GM13977 (cell line): Measurements from ENCODE around the gene KCNH6.

Source experiments
- DNase-seq: peaks from one replicate; pipeline ENCODE4 v3.0.0; 2012; ENCODE audit warnings: low spot score
- in situ Hi-C: fragments of 300-500 bp; cut with MboI; formaldehyde crosslinking; loops from one replicate; pipeline ENCODE4 v1.12.0; 2022; ENCODE audit warnings: low sequenced_read_pairs, low pct_unique_long_range_greater_than_20kb, mixed read lengths, inconsistent platforms; ENCODE audit not compliant: unreplicated experiment
- TF ChIP-seq, protein P1 (sequence below): IDR thresholded peaks from 2 replicates; pipeline ENCODE4 v1.5.1; 2012; ENCODE audit warnings: mild to moderate bottlenecking, control low read depth; ENCODE audit not compliant: insufficient read depth; ENCODE audit errors: extremely low read depth, missing control alignments

The KCNH6 gene

DNA sequence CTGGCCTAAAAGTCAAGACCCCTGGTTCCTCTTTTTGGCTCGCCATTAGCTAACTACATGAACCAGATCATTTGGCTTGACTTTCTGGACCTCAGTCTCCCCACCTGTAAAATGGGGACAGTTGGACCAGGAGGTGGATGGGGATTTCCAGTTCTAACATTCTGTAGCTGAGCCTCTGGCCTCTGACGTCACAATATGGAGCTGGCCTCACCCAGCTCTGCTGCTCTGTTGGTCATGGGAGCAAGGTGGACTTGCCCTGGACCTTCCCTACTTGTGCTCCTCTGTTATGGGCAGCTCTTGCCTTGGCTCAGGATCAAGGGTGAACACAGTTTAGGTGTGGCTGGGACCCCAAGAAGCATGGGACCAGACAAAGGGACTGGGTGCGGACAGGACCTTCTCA is 16.5 kb upstream of the KCNH6 start:
- DNase-seq, result no peak
- TF ChIP-seq, protein P1, sequence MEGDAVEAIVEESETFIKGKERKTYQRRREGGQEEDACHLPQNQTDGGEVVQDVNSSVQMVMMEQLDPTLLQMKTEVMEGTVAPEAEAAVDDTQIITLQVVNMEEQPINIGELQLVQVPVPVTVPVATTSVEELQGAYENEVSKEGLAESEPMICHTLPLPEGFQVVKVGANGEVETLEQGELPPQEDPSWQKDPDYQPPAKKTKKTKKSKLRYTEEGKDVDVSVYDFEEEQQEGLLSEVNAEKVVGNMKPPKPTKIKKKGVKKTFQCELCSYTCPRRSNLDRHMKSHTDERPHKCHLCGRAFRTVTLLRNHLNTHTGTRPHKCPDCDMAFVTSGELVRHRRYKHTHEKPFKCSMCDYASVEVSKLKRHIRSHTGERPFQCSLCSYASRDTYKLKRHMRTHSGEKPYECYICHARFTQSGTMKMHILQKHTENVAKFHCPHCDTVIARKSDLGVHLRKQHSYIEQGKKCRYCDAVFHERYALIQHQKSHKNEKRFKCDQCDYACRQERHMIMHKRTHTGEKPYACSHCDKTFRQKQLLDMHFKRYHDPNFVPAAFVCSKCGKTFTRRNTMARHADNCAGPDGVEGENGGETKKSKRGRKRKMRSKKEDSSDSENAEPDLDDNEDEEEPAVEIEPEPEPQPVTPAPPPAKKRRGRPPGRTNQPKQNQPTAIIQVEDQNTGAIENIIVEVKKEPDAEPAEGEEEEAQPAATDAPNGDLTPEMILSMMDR, result no peak
- in situ Hi-C loops, result no loop called here

DNA sequence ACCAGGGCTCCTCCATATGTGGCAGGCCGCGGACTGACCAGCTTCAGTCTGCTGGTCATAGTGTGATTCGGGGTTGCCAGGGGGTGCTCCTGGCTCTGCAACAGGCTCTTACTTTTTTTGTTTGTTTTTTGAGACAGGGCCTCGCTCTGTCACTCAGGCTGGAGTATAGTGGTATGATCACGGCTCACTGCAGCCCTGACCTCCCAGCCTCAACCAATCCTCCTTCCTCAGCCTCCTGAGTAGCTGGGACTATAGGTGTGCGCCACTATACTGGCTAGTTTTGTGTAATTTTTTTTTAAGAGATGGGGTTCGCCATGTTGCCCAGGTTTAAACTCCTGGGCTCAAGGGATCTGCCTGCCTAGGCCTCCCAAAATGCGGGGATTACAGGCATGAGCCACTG is 11.8 kb upstream of the KCNH6 start:
- DNase-seq, result no peak
- TF ChIP-seq, protein P1, result no peak
- in situ Hi-C loops, result no loop called here

DNA sequence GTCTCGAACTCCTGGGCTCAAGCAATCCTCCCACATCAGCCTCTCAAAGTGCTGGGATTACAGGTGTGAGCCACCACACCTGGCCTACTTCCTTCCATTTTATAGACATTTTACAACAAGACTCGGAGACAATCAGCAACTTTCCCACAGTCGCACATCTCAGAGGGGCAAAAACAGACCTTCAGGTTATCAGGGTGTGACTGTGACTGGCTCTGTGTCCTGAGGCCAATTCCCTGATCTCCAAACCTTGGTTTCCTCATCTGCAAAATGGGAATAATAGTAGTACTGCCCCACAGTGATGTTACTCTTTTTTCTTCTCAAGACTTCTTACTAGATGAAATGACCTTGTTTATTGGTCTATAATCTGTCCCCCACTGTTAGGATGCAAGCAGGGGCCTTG is 10.8 kb upstream of the KCNH6 start:
- TF ChIP-seq, protein P1, result no peak
- no peak for DNase-seq
- in situ Hi-C loops, result no loop called here

DNA sequence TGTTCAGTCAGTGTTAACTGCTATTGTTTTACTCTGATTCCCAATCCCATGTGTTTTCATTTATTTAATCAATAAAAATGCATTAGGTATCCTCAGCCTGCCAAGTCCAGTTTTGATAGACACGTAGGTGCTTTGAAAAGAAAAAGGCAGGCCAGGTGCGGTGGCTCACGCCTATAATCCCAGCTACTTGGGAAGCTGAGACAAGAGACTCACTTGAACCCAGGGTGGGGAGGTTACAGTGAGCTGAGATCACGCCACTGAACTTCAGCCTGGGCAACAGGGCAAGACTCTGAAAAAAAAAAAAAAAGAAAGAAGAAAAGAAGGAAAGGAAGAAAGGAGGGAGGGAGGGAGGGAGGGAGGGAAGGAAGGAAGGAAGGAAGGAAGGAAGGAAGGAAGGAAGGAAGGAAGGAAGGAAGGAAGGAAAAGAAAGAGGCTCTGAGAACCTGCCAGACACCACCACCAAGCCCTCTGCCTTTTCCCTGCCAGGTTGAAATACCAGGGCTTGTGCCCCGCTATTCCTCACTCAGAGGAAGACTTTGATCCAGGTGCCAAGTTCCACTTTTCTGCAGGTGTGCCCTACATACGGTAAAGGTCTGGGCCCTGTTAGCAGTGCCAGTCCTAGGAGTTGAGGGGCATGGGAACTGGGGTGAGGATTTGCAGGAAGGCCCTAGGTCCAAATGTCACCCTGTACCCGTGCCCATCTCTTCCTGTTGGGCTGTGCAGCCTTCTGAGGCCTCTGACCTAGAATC is 10.1 kb upstream of the KCNH6 start:
- TF ChIP-seq, protein P1, result no peak
- in situ Hi-C loops, result no loop called here
- no peak for DNase-seq

DNA sequence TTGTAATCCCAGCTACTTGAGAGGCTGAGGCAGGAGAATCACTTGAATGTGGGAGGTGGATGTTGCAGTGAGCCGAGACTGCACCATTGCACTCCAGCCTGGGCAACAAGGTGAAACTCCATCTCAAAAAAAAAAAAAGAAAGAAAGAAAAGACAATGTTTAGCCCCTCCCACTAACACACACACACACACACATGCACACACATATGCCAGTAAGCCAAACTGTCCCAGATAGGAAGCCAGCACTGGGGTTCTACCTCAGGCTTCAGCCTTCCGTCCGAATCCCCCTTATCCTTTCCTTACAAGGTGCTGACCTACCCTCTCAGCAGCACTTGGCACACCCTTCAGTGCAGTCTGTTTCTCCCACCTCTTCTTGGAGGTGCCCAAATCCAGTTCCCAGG is 8.7 kb upstream of the KCNH6 start:
- TF ChIP-seq, protein P1, result no peak
- in situ Hi-C loops, result no loop called here
- no peak for DNase-seq

DNA sequence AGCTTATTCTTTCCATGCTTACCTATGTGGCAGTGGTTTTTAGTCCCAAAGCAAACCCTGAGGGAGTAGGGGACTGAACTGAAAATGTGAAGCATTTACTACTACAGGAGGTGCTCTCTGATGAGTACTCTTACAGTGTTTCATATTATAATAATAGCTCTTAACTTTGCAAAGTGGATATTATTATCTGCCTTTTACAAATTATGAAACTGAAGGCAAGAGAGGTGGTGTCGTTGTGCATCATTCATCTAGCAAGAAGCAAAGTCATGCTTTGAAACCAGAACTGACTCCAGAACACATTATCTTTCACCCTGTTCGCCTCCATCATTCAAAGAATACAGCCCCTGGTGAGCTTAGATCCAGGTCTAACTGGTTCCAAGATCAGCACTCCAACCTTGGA is 8.2 kb upstream of the KCNH6 start:
- TF ChIP-seq, protein P1, result no peak
- in situ Hi-C loops, result no loop called here
- peak; percentile 48 for DNase-seq
